ENCODE data around the gene U2AF2.

GRCh38 chr19:55644842-55645511, 9.9 kb upstream of the U2AF2 start:
- TF ChIP-seq, protein P1, sequence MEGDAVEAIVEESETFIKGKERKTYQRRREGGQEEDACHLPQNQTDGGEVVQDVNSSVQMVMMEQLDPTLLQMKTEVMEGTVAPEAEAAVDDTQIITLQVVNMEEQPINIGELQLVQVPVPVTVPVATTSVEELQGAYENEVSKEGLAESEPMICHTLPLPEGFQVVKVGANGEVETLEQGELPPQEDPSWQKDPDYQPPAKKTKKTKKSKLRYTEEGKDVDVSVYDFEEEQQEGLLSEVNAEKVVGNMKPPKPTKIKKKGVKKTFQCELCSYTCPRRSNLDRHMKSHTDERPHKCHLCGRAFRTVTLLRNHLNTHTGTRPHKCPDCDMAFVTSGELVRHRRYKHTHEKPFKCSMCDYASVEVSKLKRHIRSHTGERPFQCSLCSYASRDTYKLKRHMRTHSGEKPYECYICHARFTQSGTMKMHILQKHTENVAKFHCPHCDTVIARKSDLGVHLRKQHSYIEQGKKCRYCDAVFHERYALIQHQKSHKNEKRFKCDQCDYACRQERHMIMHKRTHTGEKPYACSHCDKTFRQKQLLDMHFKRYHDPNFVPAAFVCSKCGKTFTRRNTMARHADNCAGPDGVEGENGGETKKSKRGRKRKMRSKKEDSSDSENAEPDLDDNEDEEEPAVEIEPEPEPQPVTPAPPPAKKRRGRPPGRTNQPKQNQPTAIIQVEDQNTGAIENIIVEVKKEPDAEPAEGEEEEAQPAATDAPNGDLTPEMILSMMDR (IDR thresholded peaks at IDR 0.05): no peak
- no peak for TF ChIP-seq POLR2A (IDR thresholded peaks at IDR 0.05)
